ENCODE data around the gene TBC1D7.

Gene TBC1D7

GRCh38 chr6:13369591-13369990 is 41.3 kb upstream of the TBC1D7 start:
- Histone ChIP-seq H3K27ac (ENCODE audit: poor library complexity, severe bottlenecking) (no peak overlapping the region), H3K4me1 (ENCODE audit: insufficient read depth, poor library complexity, severe bottlenecking) (peaks cover 11% of the 10 kb centered on the region), H3K36me3 (ENCODE audit: low read depth) (no peaks in the 10 kb centered on the region), H3K9me3 (ENCODE audit: severe bottlenecking) (no peaks in the 10 kb centered on the region), H3K27me3 (ENCODE audit: insufficient read depth, poor library complexity, severe bottlenecking) (no peaks in the 10 kb centered on the region), H3K4me3 (ENCODE audit: severe bottlenecking) (no peak overlapping the region)
- DNase-seq (ENCODE audit: low spot score) (no peak), ATAC-seq (ENCODE audit: low read depth) (no peak)
- TF ChIP-seq CTCF (IDR thresholded peaks at IDR 0.05; ENCODE audit: poor library complexity, severe bottlenecking): no peak

- no peak for TF ChIP-seq CTCF (IDR thresholded peaks at IDR 0.05; ENCODE audit: poor library complexity, severe bottlenecking)
- no peaks in the 10 kb centered on the region for H3K9me3 ChIP-seq (ENCODE audit: severe bottlenecking)
- peak overlapping the region; percentile 37 for H3K27ac ChIP-seq (ENCODE audit: poor library complexity, severe bottlenecking)
- H3K27me3 ChIP-seq (ENCODE audit: insufficient read depth, poor library complexity, severe bottlenecking): no peaks in the 10 kb centered on the region
- no peaks in the 10 kb centered on the region for H3K36me3 ChIP-seq (ENCODE audit: low read depth)
- peaks cover 11% of the 10 kb centered on the region for H3K4me1 ChIP-seq (ENCODE audit: insufficient read depth, poor library complexity, severe bottlenecking)
- DNase-seq (ENCODE audit: low spot score): no peak
- ATAC-seq (ENCODE audit: low read depth): peak; percentile 67
- no peak overlapping the region for H3K4me3 ChIP-seq (ENCODE audit: severe bottlenecking)
Observed at GRCh38 chr6:13368731-13369115, 40.4 kb upstream of the TBC1D7 start.

GRCh38 chr6:13368079-13368730 is 39.9 kb upstream of the TBC1D7 start:
- H3K9me3 ChIP-seq (ENCODE audit: severe bottlenecking): no peaks in the 10 kb centered on the region
- no peak for DNase-seq (ENCODE audit: low spot score)
- H3K27ac ChIP-seq (ENCODE audit: poor library complexity, severe bottlenecking): peak overlapping the region; percentile 37
- TF ChIP-seq CTCF (IDR thresholded peaks at IDR 0.05; ENCODE audit: poor library complexity, severe bottlenecking): no peak
- H3K4me3 ChIP-seq (ENCODE audit: severe bottlenecking): no peak overlapping the region
- H3K27me3 ChIP-seq (ENCODE audit: insufficient read depth, poor library complexity, severe bottlenecking): no peaks in the 10 kb centered on the region
- H3K4me1 ChIP-seq (ENCODE audit: insufficient read depth, poor library complexity, severe bottlenecking): peaks cover 11% of the 10 kb centered on the region
- no peaks in the 10 kb centered on the region for H3K36me3 ChIP-seq (ENCODE audit: low read depth)
- no peak for ATAC-seq (ENCODE audit: low read depth)

- DNase-seq (ENCODE audit: low spot score) (no peak), ATAC-seq (ENCODE audit: low read depth) (no peak)
- no peak overlapping the region for H3K27ac ChIP-seq (ENCODE audit: poor library complexity, severe bottlenecking)
- H3K4me1 ChIP-seq (ENCODE audit: insufficient read depth, poor library complexity, severe bottlenecking): peaks cover 11% of the 10 kb centered on the region
- no peaks in the 10 kb centered on the region for H3K27me3 ChIP-seq (ENCODE audit: insufficient read depth, poor library complexity, severe bottlenecking)
- no peaks in the 10 kb centered on the region for H3K36me3 ChIP-seq (ENCODE audit: low read depth)
- no peak for TF ChIP-seq CTCF (IDR thresholded peaks at IDR 0.05; ENCODE audit: poor library complexity, severe bottlenecking)
- no peaks in the 10 kb centered on the region for H3K9me3 ChIP-seq (ENCODE audit: severe bottlenecking)
- H3K4me3 ChIP-seq (ENCODE audit: severe bottlenecking): no peak overlapping the region
Observed at GRCh38 chr6:13367396-13367795, 39.1 kb upstream of the TBC1D7 start.

GRCh38 chr6:13365320-13365719 is 37.0 kb upstream of the TBC1D7 start:
- Histone ChIP-seq H3K9me3 (ENCODE audit: severe bottlenecking) (no peaks in the 10 kb centered on the region), H3K4me3 (ENCODE audit: severe bottlenecking) (no peak overlapping the region), H3K4me1 (ENCODE audit: insufficient read depth, poor library complexity, severe bottlenecking) (peaks cover 11% of the 10 kb centered on the region), H3K27me3 (ENCODE audit: insufficient read depth, poor library complexity, severe bottlenecking) (no peaks in the 10 kb centered on the region), H3K36me3 (ENCODE audit: low read depth) (no peaks in the 10 kb centered on the region), H3K27ac (ENCODE audit: poor library complexity, severe bottlenecking) (no peak overlapping the region)
- no peak for TF ChIP-seq CTCF (IDR thresholded peaks at IDR 0.05; ENCODE audit: poor library complexity, severe bottlenecking)
- ATAC-seq (ENCODE audit: low read depth) (no peak), DNase-seq (ENCODE audit: low spot score) (no peak)
